Mesenchymal stem cell (in vitro differentiated cells and primary cell): Measurements from ENCODE around the gene FGD2.

Experiments used
- DNase-seq: peaks from one replicate; pipeline ENCODE4 v3.0.0-alpha.2; 2013
- H2AFZ ChIP-seq: one replicate; pipeline ENCODE4 v1.6.1; 2013; ENCODE audit warnings: low read depth, mild to moderate bottlenecking, control low read depth, inconsistent platforms, low read length, moderate library complexity
- H2AK5ac ChIP-seq: 2 replicates; pipeline ENCODE4 v1.6.1; 2013; ENCODE audit warnings: low read length, moderate library complexity, mild to moderate bottlenecking, inconsistent platforms; ENCODE audit not compliant: severe bottlenecking
- H2BK120ac ChIP-seq: one replicate; pipeline ENCODE4 v1.6.1; 2013; ENCODE audit warnings: low read depth, mild to moderate bottlenecking, inconsistent platforms, low read length, moderate library complexity
- H2BK12ac ChIP-seq, 2 experiments: one replicate each; pipeline ENCODE4 v1.6.1; 2013; ENCODE audit warnings: inconsistent platforms in 2 of 2, low read length in 2 of 2, mild to moderate bottlenecking in 2 of 2, moderate library complexity in 2 of 2, control low read depth in 1 of 2
- H2BK15ac ChIP-seq: one replicate; pipeline ENCODE4 v1.6.1; 2013; ENCODE audit warnings: mild to moderate bottlenecking, low read depth, inconsistent platforms; ENCODE audit not compliant: poor library complexity, severe bottlenecking
- H2BK5ac ChIP-seq: 2 replicates; pipeline ENCODE4 v1.6.1; 2013; ENCODE audit warnings: low read depth, mild to moderate bottlenecking, low read length, control low read depth, inconsistent platforms; ENCODE audit not compliant: poor library complexity, severe bottlenecking
- H3K14ac ChIP-seq, 2 experiments: one replicate each; pipeline ENCODE4 v1.6.1; 2013; ENCODE audit warnings: inconsistent platforms in 2 of 2, low read length in 2 of 2, control low read depth in 1 of 2, mild to moderate bottlenecking in 1 of 2, moderate library complexity in 1 of 2
- H3K18ac ChIP-seq, 2 experiments: one replicate each; pipeline ENCODE4 v1.6.1; 2013; ENCODE audit warnings: inconsistent platforms in 2 of 2, low read length in 2 of 2, control low read depth in 1 of 2, low read depth in 1 of 2, mild to moderate bottlenecking in 1 of 2
- H3K23ac ChIP-seq, 2 experiments: one replicate each; pipeline ENCODE4 v1.6.1; 2013; ENCODE audit warnings: inconsistent platforms in 2 of 2, low read length in 2 of 2, mild to moderate bottlenecking in 2 of 2, moderate library complexity in 2 of 2, control low read depth in 1 of 2
- H3K27ac ChIP-seq: 2 replicates; pipeline ENCODE4 v1.5.1; 2013; ENCODE audit warnings: mild to moderate bottlenecking, moderate library complexity, low read length, control low read depth, inconsistent platforms; ENCODE audit not compliant: poor library complexity, severe bottlenecking
- H3K27me3 ChIP-seq, 2 experiments: 2 replicates each; pipeline versions ENCODE4 v1.6.1 to v1.7.0; 2013; ENCODE audit warnings: low read length in 2 of 2, mild to moderate bottlenecking in 2 of 2, moderate library complexity in 2 of 2, control low read depth in 1 of 2, inconsistent platforms in 1 of 2; ENCODE audit not compliant: control insufficient read depth in 1 of 2, insufficient read depth in 1 of 2
- H3K36me3 ChIP-seq, 2 experiments: 2 replicates each; pipeline versions ENCODE4 v1.6.1 to v1.7.0; 2013; ENCODE audit warnings: low read length in 2 of 2, control low read depth in 1 of 2, inconsistent platforms in 1 of 2, low read depth in 1 of 2, mild to moderate bottlenecking in 1 of 2; ENCODE audit not compliant: insufficient read depth in 2 of 2, control insufficient read depth in 1 of 2
- H3K4ac ChIP-seq, 2 experiments: one replicate each; pipeline ENCODE4 v1.6.1; 2013; ENCODE audit warnings: inconsistent platforms in 2 of 2, low read length in 2 of 2, mild to moderate bottlenecking in 2 of 2, moderate library complexity in 2 of 2, control low read depth in 1 of 2, low read depth in 1 of 2
- H3K4me1 ChIP-seq: 2 replicates; pipeline ENCODE4 v1.6.1; 2013; ENCODE audit warnings: low read depth, low read length, control low read depth; ENCODE audit not compliant: control insufficient read depth, insufficient read depth
- H3K4me2 ChIP-seq: 2 replicates; pipeline ENCODE4 v1.6.1; 2013; ENCODE audit warnings: low read length, mild to moderate bottlenecking, inconsistent platforms; ENCODE audit not compliant: poor library complexity, severe bottlenecking
- H3K4me3 ChIP-seq, 2 experiments: 2 replicates each; pipeline versions ENCODE4 v1.5.1 to v1.7.0; 2013; ENCODE audit warnings: low read length in 2 of 2, mild to moderate bottlenecking in 2 of 2, control low read depth in 1 of 2, low read depth in 1 of 2; ENCODE audit not compliant: insufficient read depth in 1 of 2
- H3K79me1 ChIP-seq: replicated peaks from 2 replicates; pipeline ENCODE4 v1.6.1; 2013; ENCODE audit warnings: mild to moderate bottlenecking, control low read depth, low read length, inconsistent platforms; ENCODE audit not compliant: poor library complexity, severe bottlenecking
- H3K9ac ChIP-seq: 2 replicates; pipeline ENCODE4 v1.7.0; 2013; ENCODE audit warnings: mild to moderate bottlenecking, low read length, moderate library complexity
- H3K9me3 ChIP-seq: 2 replicates; pipeline ENCODE4 v1.7.0; 2013; ENCODE audit warnings: mild to moderate bottlenecking, low read length; ENCODE audit not compliant: control insufficient read depth
- H4K8ac ChIP-seq: one replicate; pipeline ENCODE4 v1.6.1; 2013; ENCODE audit warnings: inconsistent platforms, mild to moderate bottlenecking, low read length, moderate library complexity
- H4K91ac ChIP-seq: one replicate; pipeline ENCODE4 v1.6.1; 2013; ENCODE audit warnings: mild to moderate bottlenecking, low read length, inconsistent platforms
- WGBS: methylation state at CpG from one replicate; pipeline ENCODE4 v1.1.7; 2013; ENCODE audit warnings: mixed read lengths; 5-methylcytosine and 5-hydroxymethylcytosine counted together

FGD2 gene

GRCh38 chr6:37072526-37072925, 67.1 kb downstream of the FGD2 start:
- peak overlapping the region in 1 of 2 experiments; percentile 81 for H2BK12ac ChIP-seq
- WGBS: 66% methylated on average over 4 of the region's 5 CpGs
- H3K23ac ChIP-seq: no peak overlapping the region
- H3K4ac ChIP-seq: no peak overlapping the region
- no peak overlapping the region for H3K9ac ChIP-seq
- no peak overlapping the region for H2BK15ac ChIP-seq
- no peak overlapping the region for H3K14ac ChIP-seq
- no peak for DNase-seq
- H3K79me1 ChIP-seq: no peaks in the 10 kb centered on the region
- H3K9me3 ChIP-seq: no peaks in the 10 kb centered on the region
- no peaks in the 10 kb centered on the region for H3K36me3 ChIP-seq
- no peak overlapping the region for H2AK5ac ChIP-seq
- peaks cover 10% of the 10 kb centered on the region for H3K4me1 ChIP-seq
- H3K27ac ChIP-seq: no peak overlapping the region
- H3K27me3 ChIP-seq: no peaks in the 10 kb centered on the region
- H2BK120ac ChIP-seq: no peak overlapping the region
- H3K18ac ChIP-seq: peak overlapping the region in 1 of 2 experiments; percentile 8
- no peak overlapping the region for H4K91ac ChIP-seq
- H3K4me2 ChIP-seq: no peak overlapping the region
- no peak overlapping the region for H2AFZ ChIP-seq
- H3K4me3 ChIP-seq: no peak overlapping the region
- peak overlapping the region; percentile 52 for H4K8ac ChIP-seq
- no peak overlapping the region for H2BK5ac ChIP-seq

- peaks cover 16% of the 10 kb centered on the region for H3K4me1 ChIP-seq
- 79% methylated on average over 12 of the region's 12 CpGs for WGBS
- H2BK15ac ChIP-seq: no peak overlapping the region
- no peaks in the 10 kb centered on the region for H3K36me3 ChIP-seq
- H3K9me3 ChIP-seq: no peaks in the 10 kb centered on the region
- H3K4ac ChIP-seq: no peak overlapping the region
- H2BK12ac ChIP-seq: peak overlapping the region; percentile 1 to 24
- no peak overlapping the region for H3K23ac ChIP-seq
- no peak overlapping the region for H3K9ac ChIP-seq
- H2AK5ac ChIP-seq: peak overlapping the region; percentile 28
- DNase-seq: peak; percentile 63
- H3K27ac ChIP-seq: no peak overlapping the region
- H4K91ac ChIP-seq: no peak overlapping the region
- H3K4me3 ChIP-seq: no peak overlapping the region
- H3K18ac ChIP-seq: no peak overlapping the region
- H4K8ac ChIP-seq: no peak overlapping the region
- H3K14ac ChIP-seq: no peak overlapping the region
- no peak overlapping the region for H2BK120ac ChIP-seq
- no peaks in the 10 kb centered on the region for H3K79me1 ChIP-seq
- H3K27me3 ChIP-seq: no peaks in the 10 kb centered on the region
- no peak overlapping the region for H3K4me2 ChIP-seq
- H2AFZ ChIP-seq: no peak overlapping the region
- H2BK5ac ChIP-seq: no peak overlapping the region
These were observed 68.8 kb downstream of the FGD2 start for GRCh38 chr6:37074053-37074827.

- Histone ChIP-seq H2AFZ (peak overlapping the region; percentile 10), H3K79me1 (no peaks in the 10 kb centered on the region), H3K4me3 (peak overlapping the region in 1 of 2 experiments; percentile 54), H3K14ac (peak overlapping the region in 1 of 2 experiments; percentile 95), H3K9ac (peak overlapping the region; percentile 64), H3K27me3 (no peaks in the 10 kb centered on the region), H2BK12ac (peak overlapping the region; percentile 22 to 91), H2BK120ac (no peak overlapping the region), H4K8ac (no peak overlapping the region), H4K91ac (peak overlapping the region; percentile 16), H3K9me3 (no peaks in the 10 kb centered on the region), H3K27ac (no peak overlapping the region), H3K4me1 (peaks cover 8% of the 10 kb centered on the region), H3K36me3 (no peaks in the 10 kb centered on the region), H3K18ac (peak overlapping the region; percentile 66 to 70), H3K23ac (peak overlapping the region in 1 of 2 experiments; percentile 46), H2AK5ac (peak overlapping the region; percentile 20), H2BK15ac (peak overlapping the region; percentile 2), H2BK5ac (no peak overlapping the region), H3K4ac (peak overlapping the region in 1 of 2 experiments; percentile 84), H3K4me2 (no peak overlapping the region)
- 66% methylated on average over 11 of the region's 11 CpGs for WGBS
- no peak for DNase-seq
These were observed 71.9 kb downstream of the FGD2 start for GRCh38 chr6:37077191-37077904.

GRCh38 chr6:37077905-37078296, 72.4 kb downstream of the FGD2 start:
- Histone ChIP-seq H3K4ac (peak overlapping the region in 1 of 2 experiments; percentile 84), H3K4me2 (peak overlapping the region; percentile 17), H3K4me3 (peak overlapping the region in 1 of 2 experiments; percentile 54), H3K27ac (no peak overlapping the region), H3K18ac (peak overlapping the region; percentile 1 to 70), H3K4me1 (peaks cover 8% of the 10 kb centered on the region), H3K36me3 (no peaks in the 10 kb centered on the region), H2BK12ac (peak overlapping the region in 1 of 2 experiments; percentile 91), H3K9ac (peak overlapping the region; percentile 64), H3K14ac (peak overlapping the region in 1 of 2 experiments; percentile 95), H4K91ac (no peak overlapping the region), H2AK5ac (no peak overlapping the region), H2BK15ac (no peak overlapping the region), H3K27me3 (no peaks in the 10 kb centered on the region), H2BK120ac (no peak overlapping the region), H2AFZ (peak overlapping the region; percentile 10), H3K9me3 (no peaks in the 10 kb centered on the region), H3K79me1 (no peaks in the 10 kb centered on the region), H2BK5ac (no peak overlapping the region), H4K8ac (no peak overlapping the region), H3K23ac (peak overlapping the region in 1 of 2 experiments; percentile 46)
- 24% methylated on average over 12 of the region's 12 CpGs for WGBS
- peak; percentile 84 for DNase-seq
